Measurements from ENCODE around the gene SESN1. TPM values are rescaled to one million over a fixed set of nuclear protein-coding genes. Genes with fewer than 3 reads are reported as not detected.

Gene SESN1
- total RNA-seq, 1 experiment from 2014 or later: 17.5 TPM

GRCh38 chr6:109062767-109063352 is 31.8 kb downstream of the SESN1 start:
- H2BK15ac ChIP-seq (ENCODE audit: low read depth, low read length): no peak overlapping the region
- H3K4me1 Mint-ChIP-seq: peaks cover 6% of the 10 kb centered on the region in 2 experiments
- no peak overlapping the region for H3K9ac ChIP-seq (ENCODE audit: extremely low read depth, insufficient read length, low read length)
- no peak overlapping the region for H3K56ac ChIP-seq (ENCODE audit: insufficient read length, low read depth, low read length)
- H2BK120ac ChIP-seq (ENCODE audit: low read depth, low read length, poor library complexity, severe bottlenecking): no peak overlapping the region
- H2BK12ac ChIP-seq (ENCODE audit: insufficient read length, low read depth, low read length): no peak overlapping the region
- H3K4me1 ChIP-seq (ENCODE audit: insufficient read depth, low read length): no peaks in the 10 kb centered on the region
- no peak overlapping the region for H3K27ac Mint-ChIP-seq
- H3K23me2 ChIP-seq (ENCODE audit: insufficient read length, low read depth, low read length, poor library complexity, severe bottlenecking): no peaks in the 10 kb centered on the region
- no peak overlapping the region for H2AFZ ChIP-seq (ENCODE audit: low read length)
- no peaks in the 10 kb centered on the region for H3K9me3 ChIP-seq (ENCODE audit: control insufficient read depth, low read depth, low read length)
- no peak overlapping the region for H4K8ac ChIP-seq (replicated peaks; ENCODE audit: insufficient read length, low read depth, low read length)
- no peaks in the 10 kb centered on the region for H3K27me3 Mint-ChIP-seq (ENCODE audit: low read depth)
- H4K20me1 ChIP-seq (ENCODE audit: control insufficient read depth, insufficient read depth, insufficient read length): no peaks in the 10 kb centered on the region
- no peak overlapping the region for H4K91ac ChIP-seq (ENCODE audit: insufficient read length, low read depth, low read length)
- no peak overlapping the region for H2AK5ac ChIP-seq (ENCODE audit: insufficient read length, low read length)
- no peaks in the 10 kb centered on the region for H3K79me2 ChIP-seq (ENCODE audit: insufficient read depth, low read length)
- H2BK5ac ChIP-seq (ENCODE audit: insufficient read length, low read length): no peak overlapping the region
- no peak overlapping the region for H3K4me3 Mint-ChIP-seq
- no peak overlapping the region for H3K4ac ChIP-seq (ENCODE audit: low read depth, low read length)
- no CpG with 5 or more reads among the region's 4 CpGs for WGBS (ENCODE audit: extremely low coverage, insufficient read length, low lambda C conversion rate)
- DNase-seq: no peak
- no peak overlapping the region for H3K27ac ChIP-seq (ENCODE audit: insufficient read length, low read depth, low read length)
- no peak overlapping the region for H3K14ac ChIP-seq (ENCODE audit: insufficient read depth, low read length)
- no peak overlapping the region for H3T11ph ChIP-seq (ENCODE audit: low read length)
- no peak overlapping the region for H3K18ac ChIP-seq (ENCODE audit: insufficient read length, low read depth, low read length)
- H3K36me3 Mint-ChIP-seq (ENCODE audit: insufficient read depth in 1 of 3, low read depth in 3 of 3): no peaks in the 10 kb centered on the region
- H3K27me3 ChIP-seq (ENCODE audit: insufficient read depth, low read length): no peaks in the 10 kb centered on the region
- no peaks in the 10 kb centered on the region for H3K9me3 Mint-ChIP-seq
- H3K79me1 ChIP-seq (ENCODE audit: insufficient read depth, low read depth, low read length, poor library complexity, severe bottlenecking): no peaks in the 10 kb centered on the region
- no peak overlapping the region for H3K23ac ChIP-seq (ENCODE audit: insufficient read length, low read depth, low read length)
- no peak for TF ChIP-seq CTCF (conservative IDR thresholded peaks at IDR 0.05)
- no peak overlapping the region for H3K4me2 ChIP-seq (ENCODE audit: insufficient read depth, insufficient read length, low read length)
- H2BK20ac ChIP-seq (ENCODE audit: low read depth, low read length, poor library complexity, severe bottlenecking): no peak overlapping the region
- H4K5ac ChIP-seq (ENCODE audit: insufficient read length, low read depth, low read length): no peak overlapping the region

Data from H9 (cell line).